SKM-1 treated with dmso at 0.1 percent for 144 hours (cell line): ENCODE results near the gene EDRF1.
"Not testable (repeated sequence)": the region's sequence is repeated elsewhere in the genome, so short reads cannot be mapped to it uniquely, and the experiment has no call there.

Experiments
- DNase-seq: peaks from one replicate; lab custom pipeline; 2025; ENCODE audit not compliant: unreplicated experiment; lab: John Stamatoyannopoulos, UW

Gene EDRF1

DNA sequence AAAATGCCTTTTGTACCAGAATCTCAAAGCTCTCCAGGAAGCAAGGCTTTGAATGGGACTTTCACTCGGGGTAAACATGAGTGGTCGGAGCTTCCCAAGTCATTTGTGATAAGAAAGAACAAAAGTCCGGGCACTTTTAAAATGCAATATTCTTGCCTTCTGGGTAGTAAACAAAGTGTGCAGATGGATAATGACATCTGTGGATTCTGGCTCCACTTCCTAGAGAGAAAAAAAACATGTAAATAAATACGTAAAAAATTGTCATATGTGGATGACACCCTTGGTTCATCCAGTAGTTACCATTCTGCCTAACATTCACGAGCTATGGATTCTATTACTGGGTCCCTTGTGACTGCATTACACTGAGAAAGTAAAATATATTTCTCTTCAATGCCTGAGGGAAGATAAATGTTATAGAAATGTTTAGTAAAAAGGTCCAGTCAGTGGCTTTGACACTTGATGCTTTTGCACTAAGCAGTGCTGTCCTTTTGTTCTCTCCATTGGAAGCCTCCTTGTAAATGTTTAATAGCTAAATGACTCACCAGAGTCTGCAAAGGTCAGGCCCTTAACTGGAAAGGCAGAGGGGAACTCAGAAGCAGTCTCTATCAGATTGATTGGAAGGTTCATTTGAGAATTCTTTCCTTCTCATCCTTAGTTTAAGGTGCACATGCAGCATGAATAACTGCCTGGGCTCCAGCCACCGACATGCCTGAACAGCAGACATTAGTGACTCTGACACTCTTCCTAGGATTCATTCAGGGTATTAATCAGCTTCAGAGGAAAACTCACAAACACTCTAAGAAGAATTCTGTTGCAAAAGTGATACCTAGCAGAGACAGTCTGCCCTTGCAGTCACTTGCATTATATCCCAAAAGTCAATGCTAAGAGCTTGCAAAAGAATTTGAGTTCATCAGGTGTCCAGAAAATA lies 11.7 kb upstream of the EDRF1 start:
- DNase-seq: no peak

DNA sequence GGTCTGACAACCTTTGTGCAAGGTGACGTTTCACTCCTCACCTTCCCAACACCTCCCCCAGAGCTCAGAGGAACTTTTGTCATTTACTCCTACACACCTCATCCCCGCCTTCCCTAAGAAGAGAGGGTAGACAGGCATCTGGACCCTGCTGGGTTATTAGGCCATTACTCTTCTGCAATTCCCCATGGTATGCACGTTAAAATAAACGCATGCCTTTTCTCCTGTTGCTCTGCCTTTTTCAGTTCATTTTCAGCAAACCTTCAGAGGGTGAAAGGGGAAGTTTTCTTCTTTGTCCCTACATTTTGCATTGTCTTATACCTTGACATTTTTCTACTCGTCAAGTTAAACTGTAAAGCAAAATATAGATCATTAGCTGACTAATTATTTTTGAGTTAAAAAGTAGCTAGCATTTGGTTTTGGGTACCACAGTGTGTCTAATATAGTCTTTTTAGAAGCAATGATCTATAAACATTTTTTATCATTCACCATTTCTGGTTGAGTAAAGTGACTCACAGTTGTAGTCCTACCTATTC lies 10.5 kb upstream of the EDRF1 start:
- DNase-seq: no peak

DNA sequence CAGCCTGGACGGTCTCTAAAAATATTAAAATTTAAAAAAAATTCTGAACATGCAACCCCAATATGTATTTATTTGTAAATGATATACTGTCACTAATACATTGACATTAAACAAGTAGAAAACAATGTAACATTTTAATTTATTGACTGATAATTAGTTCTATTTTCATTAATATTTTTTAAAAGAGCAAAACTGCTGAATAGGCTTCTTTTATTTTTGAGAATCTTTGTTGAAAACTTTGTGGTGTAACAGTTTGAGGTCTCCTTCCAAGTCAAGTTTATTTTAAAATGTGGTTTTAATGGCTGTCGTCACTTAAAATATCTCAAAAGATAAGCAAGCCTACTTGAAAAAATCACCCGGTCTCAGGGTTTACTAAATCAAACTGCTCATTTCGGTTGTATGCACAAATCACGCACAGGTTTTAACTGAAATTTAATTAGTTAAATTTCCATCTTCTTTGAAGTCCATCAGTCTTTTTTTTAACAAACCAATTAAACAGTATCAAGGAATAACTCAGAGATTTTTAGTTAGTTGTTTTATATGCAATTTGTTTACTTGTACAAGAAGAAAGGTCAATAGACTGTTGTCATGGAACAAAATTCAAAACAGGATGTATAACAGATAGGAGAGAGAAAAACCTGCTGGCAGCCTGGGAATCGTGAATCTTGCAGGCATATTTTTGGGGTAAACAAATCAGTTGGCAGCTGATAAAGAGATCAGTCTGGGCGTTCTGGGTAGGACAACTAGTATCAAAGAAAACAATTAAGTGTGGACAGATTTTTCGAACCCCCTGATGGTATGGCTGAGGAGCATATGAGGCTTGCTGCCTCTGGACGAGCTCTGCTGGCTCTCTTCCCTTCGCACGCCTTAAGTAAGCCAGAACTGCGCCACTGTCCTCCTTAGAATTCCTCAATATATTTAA lies 9.7 kb upstream of the EDRF1 start:
- DNase-seq: no peak

DNA sequence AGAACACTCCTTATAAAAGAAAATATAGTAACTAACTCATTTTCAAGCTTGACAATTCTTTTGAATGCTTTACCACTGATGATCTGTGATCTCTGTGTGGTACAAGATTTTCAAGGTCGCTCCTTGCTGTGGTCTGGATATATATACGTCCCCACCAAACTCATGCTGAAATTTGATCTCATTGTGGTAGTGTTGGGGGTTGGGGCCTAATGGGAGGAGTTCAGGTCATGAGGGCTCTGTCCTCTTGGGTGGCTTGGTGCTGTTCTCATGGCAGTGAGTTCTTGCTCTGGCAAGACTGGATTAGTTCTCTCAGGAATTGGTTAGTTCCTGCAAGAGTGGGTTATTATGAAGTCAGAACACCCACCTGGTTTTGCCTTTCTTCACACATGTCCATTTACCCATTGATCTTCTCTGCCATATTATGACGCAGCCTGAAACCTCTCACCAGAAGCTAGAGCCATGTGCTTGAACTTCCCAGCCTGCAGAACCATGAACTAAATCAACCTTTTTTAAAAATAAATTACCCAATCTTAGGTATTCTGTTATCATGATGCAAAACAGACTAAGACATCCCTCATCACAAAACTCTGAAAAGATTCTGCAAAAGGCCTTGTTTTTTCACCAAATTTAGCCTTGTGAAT lies 8.3 kb upstream of the EDRF1 start:
- DNase-seq: no peak

DNA sequence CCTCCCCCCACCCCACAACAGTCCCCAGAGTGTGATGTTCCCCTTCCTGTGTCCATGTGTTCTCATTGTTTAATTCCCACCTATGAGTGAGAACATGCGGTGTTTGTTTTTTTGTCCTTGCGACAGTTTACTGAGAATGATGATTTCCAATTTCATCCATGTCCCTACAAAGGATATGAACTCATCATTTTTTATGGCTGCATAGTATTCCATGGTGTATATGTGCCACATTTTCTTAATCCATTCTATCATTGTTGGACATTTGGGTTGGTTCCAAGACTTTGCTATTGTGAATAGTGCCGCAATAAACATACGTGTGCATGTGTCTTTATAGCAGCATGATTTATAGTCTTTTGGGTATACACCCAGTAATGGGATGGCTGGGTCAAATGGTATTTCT lies 4.8 kb upstream of the EDRF1 start:
- DNase-seq: not testable (repeated sequence)

DNA sequence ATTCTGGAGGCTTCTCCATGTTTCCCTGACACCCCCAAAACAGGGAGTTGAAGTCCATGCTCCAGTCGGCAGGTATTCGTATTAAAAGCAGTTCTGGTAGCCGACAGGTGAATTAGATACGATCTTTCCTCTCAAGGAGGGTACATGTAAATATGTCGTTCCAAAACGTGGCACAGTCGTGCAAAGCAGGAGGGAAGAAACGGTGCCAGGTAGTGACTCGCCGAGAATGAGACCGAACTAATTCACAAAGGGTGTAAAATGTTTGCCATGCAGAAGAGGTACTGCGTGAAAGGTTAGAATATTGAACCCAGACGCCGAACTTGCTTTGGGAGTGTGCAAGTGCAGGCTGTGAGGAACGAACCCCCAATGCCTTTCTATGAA lies 483 bp downstream of the EDRF1 start:
- DNase-seq: no peak

DNA sequence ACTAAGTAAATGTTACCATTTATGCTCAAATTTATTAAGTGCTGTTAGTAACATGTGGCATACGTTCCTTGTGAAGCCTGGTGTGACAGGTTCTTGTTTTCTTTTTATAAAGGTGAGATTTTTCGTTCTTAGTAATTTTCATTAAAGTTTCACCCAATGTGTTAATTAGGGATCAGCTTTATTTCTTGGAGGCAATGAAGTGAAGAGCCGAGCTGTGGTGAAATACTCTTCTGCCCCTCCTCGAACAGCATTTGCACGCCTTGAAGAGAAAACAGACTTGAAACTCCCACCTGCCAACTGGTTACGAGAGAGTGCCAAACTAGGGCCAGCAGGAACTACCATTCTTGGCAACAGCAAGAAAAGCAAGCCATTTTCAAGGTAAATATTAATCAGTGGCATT lies 1.5 kb downstream of the EDRF1 start:
- no peak for DNase-seq

DNA sequence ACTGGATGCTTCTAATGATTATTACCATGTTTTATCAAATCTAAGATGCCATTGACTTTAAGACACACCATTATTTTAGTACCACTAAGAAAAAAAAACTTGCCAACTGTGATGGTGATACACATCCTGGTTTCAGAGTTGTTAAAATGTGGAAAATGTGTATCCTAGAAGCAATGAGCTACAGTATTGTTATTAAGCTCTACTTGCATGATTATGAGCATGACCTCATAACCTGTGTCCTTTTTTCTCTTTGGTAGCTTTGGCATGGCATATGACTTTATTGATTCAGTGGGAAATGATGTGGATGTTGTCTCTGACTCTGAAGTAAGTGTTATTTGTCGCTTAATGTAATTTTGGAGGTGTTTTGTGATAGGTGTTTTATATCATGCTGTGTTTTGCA lies 3.3 kb downstream of the EDRF1 start:
- DNase-seq: no peak

DNA sequence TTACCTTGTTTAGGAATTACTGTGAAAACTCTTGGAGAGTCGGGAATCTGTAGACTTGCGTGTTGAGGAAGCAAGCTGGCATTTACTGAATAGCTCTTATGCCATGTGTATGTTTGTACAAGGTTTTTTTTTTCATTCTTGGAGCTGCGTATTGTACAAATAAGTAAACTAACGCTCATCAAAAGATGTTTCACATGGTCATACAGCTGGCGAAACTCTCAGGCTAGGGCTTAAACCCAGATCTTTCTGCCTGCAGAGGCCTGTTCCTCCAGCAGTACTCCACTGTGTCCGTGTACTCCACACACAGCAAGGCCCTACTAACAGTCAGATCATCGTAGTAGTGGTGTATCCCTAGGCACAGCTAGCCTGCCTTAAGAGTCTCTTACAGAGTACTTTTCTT lies 7.4 kb downstream of the EDRF1 start:
- DNase-seq: no peak

DNA sequence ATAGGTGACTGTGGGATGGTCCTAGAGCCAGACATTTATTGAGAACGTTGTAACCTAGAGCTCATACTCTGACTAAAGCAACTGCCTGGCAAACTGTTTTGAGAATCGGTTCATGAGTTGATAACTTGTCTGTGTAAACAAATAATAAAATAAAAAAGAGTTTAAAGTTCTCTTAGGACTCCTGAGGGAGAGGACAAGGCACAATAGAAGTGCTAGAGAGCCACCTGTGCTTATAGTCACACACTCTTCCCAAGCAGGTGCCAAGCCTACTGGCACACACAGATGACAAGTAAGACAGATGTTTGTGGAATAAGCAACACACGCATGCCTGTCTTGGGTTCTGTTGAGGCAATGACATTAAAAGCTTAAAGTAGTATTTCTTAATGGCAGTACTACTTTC lies 7.9 kb downstream of the EDRF1 start:
- DNase-seq: no peak

DNA sequence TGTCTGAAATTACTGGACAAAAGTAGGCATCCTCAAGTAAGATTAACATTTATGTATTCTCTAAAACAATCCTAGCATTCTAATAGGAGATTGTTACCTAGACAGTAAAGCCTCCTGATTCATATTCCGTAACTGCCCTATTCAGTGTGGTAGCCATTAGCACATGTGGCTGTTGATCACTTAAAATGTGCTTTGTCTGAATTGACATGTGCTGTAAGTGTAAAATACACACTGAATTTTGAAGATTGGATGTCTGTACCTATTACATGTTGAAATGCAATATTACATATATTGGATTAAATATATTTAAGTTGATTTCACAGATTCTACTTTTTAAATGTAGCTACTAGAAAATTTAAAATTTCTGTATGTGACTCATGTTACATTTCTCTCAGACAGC lies 14.6 kb downstream of the EDRF1 start:
- DNase-seq: no peak

DNA sequence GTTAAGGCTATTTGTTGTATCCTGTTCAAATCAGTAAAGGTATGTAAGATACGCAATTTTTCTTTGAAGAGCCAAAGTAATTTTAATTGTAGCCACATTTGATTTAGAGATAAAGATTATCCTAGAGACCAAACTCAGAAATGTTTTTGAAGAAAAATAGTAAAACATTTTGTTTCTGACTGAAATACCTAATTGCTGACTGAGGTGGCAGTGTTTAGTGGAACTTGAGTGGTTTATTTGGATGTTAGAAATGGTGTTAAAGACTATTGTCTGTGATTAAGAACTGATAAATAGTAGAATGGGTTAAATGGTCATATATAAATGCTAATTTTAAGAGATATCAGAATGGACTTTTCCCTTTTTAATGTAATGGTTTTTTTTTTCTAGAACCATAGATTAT lies 15.3 kb downstream of the EDRF1 start:
- DNase-seq: no peak

DNA sequence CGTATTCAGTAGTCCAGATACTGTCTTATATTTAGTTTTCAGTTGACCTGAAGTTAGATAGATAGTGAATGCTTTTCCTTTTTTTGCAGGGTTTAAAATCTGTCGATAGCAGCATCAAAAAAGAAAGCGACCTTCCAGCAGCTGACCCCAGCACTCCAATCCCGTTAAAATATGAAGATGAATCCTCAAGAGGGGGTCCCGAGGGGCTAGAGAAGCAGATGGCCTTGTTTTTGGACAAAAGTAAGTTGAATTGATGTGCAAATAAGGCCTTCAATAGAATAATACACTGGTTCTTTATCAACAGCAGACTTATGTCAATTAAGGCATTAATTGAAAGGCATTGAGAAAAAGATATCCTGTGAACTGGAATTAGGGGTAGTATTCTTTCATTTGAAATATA lies 18.7 kb downstream of the EDRF1 start:
- no peak for DNase-seq

DNA sequence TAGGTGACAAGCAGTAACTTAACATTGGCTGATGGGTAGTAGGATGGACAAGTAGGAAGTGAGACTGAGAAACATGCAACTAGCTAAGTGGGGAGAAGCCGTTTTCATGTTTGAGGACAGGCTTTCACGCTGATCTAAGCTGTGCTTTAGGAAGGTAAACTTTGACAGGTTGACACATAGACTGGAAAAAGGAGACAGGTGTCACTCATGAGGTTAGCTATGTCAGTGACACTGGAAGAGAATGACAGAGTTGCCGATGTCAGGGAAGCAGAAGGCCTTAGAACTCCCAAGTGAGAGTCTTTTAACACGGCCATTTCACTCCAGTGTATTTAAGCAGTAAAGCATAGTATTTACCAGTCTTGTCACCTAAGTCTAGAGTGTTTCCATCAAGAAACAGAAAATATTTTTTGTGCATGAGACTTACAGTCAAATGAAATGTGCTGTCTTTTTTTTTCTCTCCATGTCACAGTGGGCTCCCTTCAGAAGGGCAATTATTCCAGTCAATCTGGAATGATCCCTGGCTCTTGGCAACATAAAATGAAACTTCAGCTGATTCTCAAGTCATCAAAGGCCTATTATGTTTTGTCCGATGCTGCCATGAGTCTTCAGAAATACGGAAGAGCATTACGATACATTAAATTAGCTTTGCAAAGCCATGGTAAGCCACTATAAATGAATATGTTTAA lies 20.6 kb downstream of the EDRF1 start:
- DNase-seq: no peak

DNA sequence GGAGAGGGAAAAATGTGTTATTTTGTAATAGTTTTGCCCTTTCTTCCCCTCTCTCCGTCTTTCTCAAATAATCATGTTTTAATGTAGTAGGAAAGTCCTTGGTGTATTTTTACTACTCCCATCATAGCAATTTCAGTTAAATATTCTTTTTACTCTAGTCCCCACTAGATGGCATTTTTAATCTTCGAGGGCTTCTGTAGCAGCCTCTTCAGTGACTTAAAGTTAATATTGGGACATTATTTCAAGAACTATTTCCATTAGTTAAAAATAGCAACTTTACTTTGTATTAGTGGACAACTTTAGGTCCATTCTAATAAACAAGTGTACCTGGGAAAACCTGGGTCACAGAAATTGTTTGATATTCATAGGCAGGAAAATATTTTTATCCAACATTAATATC lies 23.0 kb downstream of the EDRF1 start:
- DNase-seq: no peak

DNA sequence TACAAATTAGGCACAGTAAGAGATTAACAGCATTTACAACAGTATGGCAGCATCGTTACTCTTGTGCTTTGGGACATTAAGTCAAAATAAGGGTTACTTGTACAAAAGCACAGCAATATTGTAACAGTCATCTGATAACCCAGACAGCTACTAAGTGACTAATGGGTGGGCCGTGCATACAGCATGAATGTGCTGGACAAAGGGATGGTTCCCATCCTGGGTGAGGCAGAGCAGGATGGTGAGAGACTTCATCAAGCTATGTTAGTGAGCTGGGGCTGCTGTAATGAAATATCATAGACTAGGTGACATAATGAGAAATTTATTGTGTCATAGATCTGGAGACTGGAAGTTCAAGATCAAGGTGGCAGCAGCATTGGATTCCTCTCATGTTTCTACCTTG lies 25.4 kb downstream of the EDRF1 start:
- DNase-seq: no peak

DNA sequence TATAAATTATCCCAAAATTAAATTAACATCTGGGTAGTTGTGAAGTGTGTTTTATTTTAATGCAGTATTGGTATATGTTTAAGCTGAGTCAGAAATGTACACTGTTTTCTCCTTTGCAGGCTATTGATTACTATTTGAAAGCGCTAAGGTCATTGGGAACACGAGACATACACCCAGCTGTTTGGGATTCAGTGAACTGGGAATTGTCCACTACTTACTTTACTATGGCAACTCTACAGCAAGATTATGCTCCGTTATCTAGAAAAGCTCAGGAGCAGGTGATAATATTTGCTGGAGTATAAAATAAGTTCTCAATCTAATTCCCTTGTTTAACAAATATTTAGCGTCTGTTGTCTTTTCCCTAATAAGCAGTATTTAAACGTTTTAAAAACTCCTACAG lies 27.9 kb downstream of the EDRF1 start:
- DNase-seq: no peak

DNA sequence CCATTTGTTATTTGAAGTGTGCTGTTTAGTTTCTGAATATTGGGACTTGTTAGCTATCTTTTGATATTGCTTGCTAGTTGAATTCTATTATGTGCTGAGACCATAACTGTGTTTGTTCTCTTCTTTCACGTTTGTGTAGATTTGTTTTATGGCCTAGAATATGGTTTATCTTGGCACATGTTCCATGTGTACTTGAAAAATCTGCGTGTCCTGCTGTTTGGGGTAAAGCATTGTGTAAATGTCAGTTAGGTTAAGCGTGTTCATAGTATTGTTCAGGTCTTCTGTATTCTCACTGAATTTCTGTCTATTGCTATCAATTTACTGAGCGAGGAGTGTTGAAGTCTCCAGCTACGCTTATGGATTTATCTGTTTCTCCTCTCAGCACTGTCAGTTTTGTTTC lies 36.7 kb downstream of the EDRF1 start:
- DNase-seq: no peak

DNA sequence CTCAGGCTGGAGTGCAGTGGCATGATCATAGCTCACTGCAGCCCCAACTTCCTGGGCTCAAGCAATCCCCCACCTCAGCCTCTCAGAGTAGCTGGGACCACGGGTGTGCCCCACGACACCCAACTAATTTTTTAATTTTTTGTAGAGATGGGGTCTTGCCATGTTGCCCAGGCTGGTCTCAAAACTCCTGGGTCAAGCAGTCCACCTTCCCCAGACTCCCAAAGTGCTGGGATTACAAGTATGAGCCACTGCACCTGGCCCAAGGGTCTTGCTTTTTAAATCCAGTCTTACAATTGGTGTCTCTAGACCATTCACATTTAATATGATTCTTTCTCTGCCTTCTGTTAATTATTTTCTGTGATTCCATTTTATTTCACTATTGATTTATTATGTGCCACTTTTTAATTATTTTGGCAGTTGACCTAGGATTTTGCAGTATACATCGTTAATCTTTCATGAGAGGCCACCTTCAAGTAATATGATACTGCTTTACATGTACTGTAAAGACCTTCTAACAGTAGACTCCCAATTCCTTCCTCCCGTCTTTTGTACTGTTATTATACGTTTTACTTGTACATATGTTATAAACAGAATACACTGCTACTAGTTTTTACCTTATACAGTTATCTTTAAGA lies 37.5 kb downstream of the EDRF1 start:
- no peak for DNase-seq

DNA sequence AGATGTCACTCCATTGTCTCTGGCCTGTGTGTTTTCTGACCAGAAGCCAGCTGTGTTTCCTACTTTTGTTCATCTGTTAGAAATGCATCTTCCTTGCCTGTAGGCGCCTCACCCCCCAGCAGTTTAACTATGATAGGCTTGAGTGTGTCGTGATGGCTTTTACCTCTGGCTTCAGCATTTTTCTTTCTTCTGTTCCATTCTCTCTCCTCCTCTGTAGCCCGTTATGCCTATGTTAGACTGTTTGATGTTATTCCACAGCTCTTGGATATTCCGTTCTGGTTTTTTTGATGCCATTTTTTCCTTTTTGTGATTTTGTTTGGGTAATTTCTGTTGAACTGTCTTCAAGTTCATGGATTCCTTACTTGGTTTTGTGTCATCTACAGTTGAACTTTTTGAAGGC lies 38.2 kb downstream of the EDRF1 start:
- no peak for DNase-seq
